Measurements from ENCODE around the gene EMC1.
A peak's percentile ranks its signal among the peaks of the same experiment; 100 is the strongest.

EMC1 gene

GRCh38 chr1:19167140-19167539, 84.2 kb downstream of the EMC1 start:
- Mint-ChIP-seq H3K27ac (no peak overlapping the region), H3K4me3 (no peak overlapping the region), H3K4me1 (peaks cover 17% of the 10 kb centered on the region), H3K9me3 (no peaks in the 10 kb centered on the region), H3K36me3 (ENCODE audit: low read depth) (peaks cover 86% of the 10 kb centered on the region), H3K27me3 (no peaks in the 10 kb centered on the region)
- DNase-seq, result no peak
- ATAC-seq, result no peak

- DNase-seq, result no peak
- peak overlapping the region; percentile 8 for H3K27ac Mint-ChIP-seq
Measured at GRCh38 chr1:19166066-19166465, 85.3 kb downstream of the EMC1 start.

More at GRCh38 chr1:19166066-19166465, 85.3 kb downstream of the EMC1 start:
- H3K4me1 Mint-ChIP-seq, result peaks cover 17% of the 10 kb centered on the region
- H3K4me3 Mint-ChIP-seq, result no peak overlapping the region
- no peak for ATAC-seq
- peaks cover 85% of the 10 kb centered on the region for H3K36me3 Mint-ChIP-seq (ENCODE audit: low read depth)
- no peaks in the 10 kb centered on the region for H3K9me3 Mint-ChIP-seq
- no peaks in the 10 kb centered on the region for H3K27me3 Mint-ChIP-seq
